Neural progenitor cell (in vitro differentiated cells): ENCODE measurements around the gene PALB2.
"Not testable (repeated sequence)": the region's sequence is repeated elsewhere in the genome, so short reads cannot be mapped to it uniquely, and the experiment has no call there.

Experiments
- CTCF ChIP-seq: fragments of 200-600 bp; sonication (generic); IDR thresholded peaks from 2 replicates; pipeline ENCODE4 v1.5.1; 2017; ENCODE audit warnings: antibody characterized with exemption, mild to moderate bottlenecking
- EZH2 ChIP-seq: fragments of 200-600 bp; sonication (generic); IDR thresholded peaks from 2 replicates; pipeline ENCODE4 v1.6.1; 2017; ENCODE audit warnings: antibody characterized with exemption, mild to moderate bottlenecking, moderate library complexity
- EZH2phosphoT487 ChIP-seq: fragments of 200-600 bp; sonication (generic); IDR thresholded peaks from 2 replicates; pipeline ENCODE4 v1.6.1; 2017; ENCODE audit warnings: antibody characterized with exemption

GRCh38 chr16:23610905-23611304 lies 30.2 kb downstream of the PALB2 start:
- not testable (repeated sequence) for TF ChIP-seq CTCF, EZH2, EZH2phosphoT487
